K562 (cell line): ENCODE results near the gene DNAJB2. TPM values are rescaled to one million over a fixed set of nuclear protein-coding genes. Genes with fewer than 3 reads are reported as not detected.

Experiments
- ATAC-seq: fragments of 200-7000 bp; cut with Tn5 transposase; 3 replicates; pipeline ENCODE4 v1.9.1; 2020; ENCODE audit warnings: moderate library complexity
- BruUV-seq: library from RNA; stranded (reverse); fragments of 400-500 nt; replicated peaks from 2 replicates; lab custom pipeline; 2021; lab: Mats Ljungman, UMichigan
- CTCF ChIA-PET: fragments of 300-600 bp; formaldehyde crosslinking; extraction: SDS; loops from one replicate; lab custom pipeline; 2021; ENCODE audit warnings: low intra/inter-chr PET ratio; lab: Yijun Ruan, JAX
- POLR2A ChIA-PET: fragments of 300-600, 350-650 bp; sonication (Branson Sonifier 250); formaldehyde crosslinking; extraction: SDS; loops from one replicate; lab custom pipeline; 2021; ENCODE audit warnings: antibody characterized with exemption, inconsistent platforms; lab: Yijun Ruan, JAX
- DNase-seq, 4 experiments: peaks; one replicate each; pipeline versions ENCODE4 v3.0.0 to v3.0.0-alpha.2; 2011 to 2018; ENCODE audit warnings: low spot score in 3 of 4, mixed read lengths in 3 of 4; ENCODE audit errors: extremely low read depth in 1 of 4
- FAIRE-seq: peaks from 2 replicates; lab custom pipeline; 2011; peaks lifted over from hg19 to GRCh38; lab: Jason Lieb, UNC
- H2AFZ ChIP-seq: 2 replicates; pipeline ENCODE4 v1.6.0; 2011; ENCODE audit warnings: low read depth, low read length, control low read depth, inconsistent platforms
- H3K27ac ChIP-seq: fragments of 200-600 bp; 3 replicates; pipeline ENCODE4 v1.8.0; 2011; ENCODE audit warnings: low read depth, mild to moderate bottlenecking, control low read depth, inconsistent platforms, low read length, moderate library complexity, mixed read lengths; ENCODE audit errors: extremely low read depth
- H3K27me3 ChIP-seq, 2 experiments: fragments of 300-600 bp in 1 of 2; 2 replicates in 1 of 2; 3 replicates in 1 of 2; pipeline versions ENCODE4 v1.6.0 to v1.8.0; 2011; ENCODE audit warnings: inconsistent platforms in 2 of 2, low read length in 2 of 2, mild to moderate bottlenecking in 1 of 2, mixed read lengths in 1 of 2, moderate library complexity in 1 of 2; ENCODE audit not compliant: control insufficient read depth in 2 of 2, insufficient read depth in 2 of 2
- H3K36me3 ChIP-seq: fragments of 300-600 bp; 3 replicates; pipeline ENCODE4 v1.8.0; 2011; ENCODE audit warnings: mild to moderate bottlenecking, low read length, inconsistent platforms; ENCODE audit not compliant: control insufficient read depth, insufficient read depth
- H3K4me1 ChIP-seq, 2 experiments: fragments of 200-600 bp in 1 of 2; replicated peaks in 1 of 2; 2 replicates in 1 of 2; 3 replicates in 1 of 2; pipeline versions ENCODE4 v1.5.1 to v1.8.0; 2011; ENCODE audit warnings: inconsistent platforms in 2 of 2, low read length in 2 of 2, mild to moderate bottlenecking in 1 of 2, mixed read lengths in 1 of 2, moderate library complexity in 1 of 2; ENCODE audit not compliant: control insufficient read depth in 2 of 2, insufficient read depth in 2 of 2
- H3K4me2 ChIP-seq: 2 replicates; pipeline ENCODE4 v1.6.1; 2011; ENCODE audit warnings: low read length, control low read depth, inconsistent platforms, mixed read lengths; ENCODE audit not compliant: insufficient read depth
- H3K4me3 ChIP-seq: fragments of 200-600 bp; sonication (generic), shearing (Covaris generic); 2 replicates; pipeline ENCODE4 v1.5.1; 2016; ENCODE audit warnings: control low read depth, inconsistent platforms
- H3K79me2 ChIP-seq: fragments of 200-600 bp; 3 replicates; pipeline ENCODE4 v1.8.0; 2011; ENCODE audit warnings: low read length, inconsistent platforms; ENCODE audit not compliant: control insufficient read depth, insufficient read depth
- H3K9ac ChIP-seq, 2 experiments: 2 replicates each; pipeline versions ENCODE4 v1.6.0 to v1.6.1; 2011; ENCODE audit warnings: low read depth in 2 of 2, low read length in 2 of 2, control low read depth in 1 of 2, inconsistent platforms in 1 of 2, mild to moderate bottlenecking in 1 of 2, mixed read lengths in 1 of 2; ENCODE audit not compliant: insufficient read depth in 1 of 2
- H3K9me1 ChIP-seq: one replicate; pipeline ENCODE4 v1.6.0; 2011; ENCODE audit warnings: inconsistent platforms, mild to moderate bottlenecking, low read length, moderate library complexity; ENCODE audit not compliant: control insufficient read depth, insufficient read depth
- H3K9me3 ChIP-seq: replicated peaks from 2 replicates; pipeline ENCODE4 v1.5.1; 2011; ENCODE audit warnings: low read depth, low read length, inconsistent platforms; ENCODE audit not compliant: control insufficient read depth, insufficient read depth
- H4K20me1 ChIP-seq: replicated peaks from 2 replicates; pipeline ENCODE4 v1.6.1; 2011; ENCODE audit warnings: low read length, inconsistent platforms, mixed read lengths; ENCODE audit not compliant: control insufficient read depth, insufficient read depth
- ARID1B ChIP-seq: fragments of 450-650 bp; IDR thresholded peaks from 2 replicates; pipeline ENCODE4 v1.6.1; 2016; ENCODE audit warnings: antibody characterized with exemption, mild to moderate bottlenecking, inconsistent platforms
- ILK ChIP-seq: fragments of 450-650 bp; IDR thresholded peaks from 2 replicates; pipeline ENCODE4 v1.6.1; 2016; ENCODE audit warnings: missing genetic modification characterization, low read depth, mild to moderate bottlenecking, missing compliant biosample characterization, moderate library complexity, borderline replicate concordance
- IRF2 ChIP-seq: sonication (generic); formaldehyde crosslinking; IDR thresholded peaks from 2 replicates; pipeline ENCODE4 v1.8.1; 2022; ENCODE audit warnings: mild to moderate bottlenecking, missing genetic modification reagents
- KLF10 ChIP-seq: fragments of 250-450 bp; sonication (Bioruptor Pico); IDR thresholded peaks from 2 replicates; pipeline ENCODE4 v1.6.1; 2021; ENCODE audit warnings: matching md5 sums
- NKRF ChIP-seq: fragments of 450-650 bp; IDR thresholded peaks from 2 replicates; pipeline ENCODE4 v1.6.1; 2016; ENCODE audit warnings: borderline replicate concordance
- RAD21 ChIP-seq, 2 experiments: fragments of 250-450 bp in 1 of 2; fragments of 450-650 bp in 1 of 2; sonication (Bioruptor Pico) in 1 of 2; formaldehyde crosslinking in 1 of 2; IDR thresholded peaks in 1 of 2; conservative IDR thresholded peaks in 1 of 2; 2 replicates each; pipeline versions ENCODE4 v1.4.0 to v1.8.0; 2020 to 2022; ENCODE audit warnings: mild to moderate bottlenecking in 2 of 2, moderate library complexity in 1 of 2
- SMAD3 ChIP-seq: fragments of 450-650 bp; formaldehyde crosslinking; conservative IDR thresholded peaks from 2 replicates; pipeline ENCODE4 v1.4.0; 2020; ENCODE audit warnings: mild to moderate bottlenecking
- SPI1 ChIP-seq: IDR thresholded peaks from 2 replicates; pipeline ENCODE4 v1.6.1; 2011; ENCODE audit warnings: low read depth, low read length, control low read depth, borderline replicate concordance
- ZNF280B ChIP-seq: fragments of 250-450 bp; sonication (Bioruptor Pico); IDR thresholded peaks from 2 replicates; pipeline ENCODE4 v1.5.1; 2021; ENCODE audit warnings: mild to moderate bottlenecking
- ZNF609 ChIP-seq: sonication (generic); formaldehyde crosslinking; IDR thresholded peaks from 2 replicates; pipeline ENCODE4 v1.8.1; 2023; ENCODE audit warnings: missing genetic modification reagents, mild to moderate bottlenecking, borderline replicate concordance
- ZNF639 ChIP-seq, 2 experiments: fragments of 200-800 bp in 1 of 2; sonication (Bioruptor generic) in 1 of 2; sonication (generic) in 1 of 2; formaldehyde crosslinking in 1 of 2; IDR thresholded peaks in 1 of 2; conservative IDR thresholded peaks in 1 of 2; 2 replicates each; pipeline versions ENCODE4 v1.5.0 to v1.6.1; 2016 to 2020; ENCODE audit warnings: missing compliant biosample characterization in 1 of 2, missing genetic modification characterization in 1 of 2, missing genetic modification reagents in 1 of 2
- WGBS: fragments of 100-300 bp; shearing (Covaris generic); methylation state at CpG from one replicate; pipeline ENCODE4 v1.1.6; 2016; ENCODE audit warnings: low coverage, mixed read lengths; ENCODE audit not compliant: insufficient coverage; ENCODE audit errors: missing lambda C conversion rate; 5-methylcytosine and 5-hydroxymethylcytosine counted together
- in situ Hi-C: fragments of 300-500 bp; cut with MboI; formaldehyde crosslinking; loops from 4 replicates; pipeline ENCODE4 v1.15.0; 2018; ENCODE audit warnings: inconsistent platforms, mixed read lengths
- intact Hi-C: fragments of 100-400 bp; cut with micrococcal nuclease; formaldehyde crosslinking; loops from 2 replicates; pipeline ENCODE4 v1.14.2; 2022
- polyA plus RNA-seq, 8 experiments: library from polyadenylated mRNA; depleted of rRNA in 4 of 8; stranded (reverse) in 5 of 8; unstranded in 3 of 8; fragments of >200 nt; fragmentation: Nextera tagmentation in 2 of 8; fragmentation: Illumina TruSeq in 1 of 8; extraction: Ambion mirVana in 2 of 8; extraction: Trizol in 1 of 8; gene quantifications; 2 replicates each; pipeline versions ENCODE4 v1.2.1 to v1.2.3, GENCODE V29; 2011 to 2014; ENCODE audit warnings: inconsistent platforms in 1 of 8, missing spikeins in 1 of 8
- total RNA-seq, 7 experiments: library from RNA; depleted of rRNA in 6 of 7; stranded (reverse); fragments of >200 nt in 6 of 7; fragmentation: Illumina TruSeq in 2 of 7; extraction: Trizol in 2 of 7; gene quantifications; 2 replicates each; pipeline versions ENCODE4 v1.2.1 to v1.2.3, GENCODE V29; 2011 to 2021; ENCODE audit warnings: low replicate concordance in 1 of 7

DNAJB2 gene
- total and polyA plus RNA-seq, 9 of the 15 experiments (the other 6 are each of a cell fraction or from before 2014, with no cell fraction given): 0.08 to 3.0 (median 2.2) TPM; not detected in 1

- FAIRE-seq: peak; percentile 67
- TF ChIP-seq ARID1B: no peak
- peak in 1 of 2 experiments; percentile 23; a peak in 1 of 4 replicates for TF ChIP-seq ZNF639 (CRISPR knock-in tag; conservative IDR thresholded peaks at IDR 0.05 in 1 of 2, IDR thresholded peaks at IDR 0.05 in 1 of 2)
- no peak for TF ChIP-seq ZNF280B (CRISPR knock-in tag)
- no peak for TF ChIP-seq RAD21 (CRISPR knock-in tag; conservative IDR thresholded peaks at IDR 0.05 in 1 of 2, IDR thresholded peaks at IDR 0.05 in 1 of 2)
- TF ChIP-seq ILK (tag): no peak
- no peak for TF ChIP-seq ZNF609
- no peak for TF ChIP-seq SPI1
- TF ChIP-seq NKRF: peak; percentile 75
- TF ChIP-seq IRF2 (CRISPR knock-in tag): no peak
- TF ChIP-seq KLF10 (CRISPR knock-in tag): no peak
- no peak for TF ChIP-seq SMAD3
Measured at GRCh38 chr2:219230059-219230540, 49.1 kb upstream of the DNAJB2 start.

More at GRCh38 chr2:219230059-219230540, 49.1 kb upstream of the DNAJB2 start:
- ATAC-seq (peak; percentile 58), DNase-seq (peak; percentile 32 to 65 (median 36))
- H3K4me2 ChIP-seq: peak overlapping the region; percentile 97
- peak overlapping the region; percentile 77 for H2AFZ ChIP-seq
- under 1% methylated on average over 23 of the region's 24 CpGs for WGBS
- H3K9ac ChIP-seq: peak overlapping the region; percentile 96 to 97
- no peaks in the 10 kb centered on the region for H3K9me3 ChIP-seq
- H3K4me1 ChIP-seq: peaks cover 13 to 16% of the 10 kb centered on the region in 2 experiments; a peak in 4 of 5 replicates
- peaks cover 61% of the 10 kb centered on the region for H3K36me3 ChIP-seq
- in situ Hi-C loops: no loop called here
- POLR2A ChIA-PET: interaction anchor here (0.6 to 2.1 kb wide), 9 partner anchors 9 to 53 kb away, joined by 3 to 12 read pairs (median 6); partner anchors contain the start of genes ABCB6, GLB1L, STK16 and ZFAND2B
- H3K9me1 ChIP-seq: no peaks in the 10 kb centered on the region
- H3K27me3 ChIP-seq: no peaks in the 10 kb centered on the region
- intact Hi-C loops: no loop called here
- CTCF ChIA-PET: no interaction called here
- no peaks in the 10 kb centered on the region for H4K20me1 ChIP-seq
- H3K4me3 ChIP-seq: peak overlapping the region; percentile 90
- peaks cover 52% of the 10 kb centered on the region for H3K79me2 ChIP-seq
- BruUV-seq: TSS peak; percentile 76
- H3K27ac ChIP-seq: peak overlapping the region; percentile 90
